H1 (cell line): Measurements from ENCODE around the gene GALNT17. TPM values are rescaled to one million over a fixed set of nuclear protein-coding genes. Genes with fewer than 3 reads are reported as not detected.
A peak's percentile ranks its signal among the peaks of the same experiment; 100 is the strongest.

Experiments used
- CTCF ChIA-PET: fragments of 300-600 bp; sonication (Branson Sonifier 250); formaldehyde crosslinking; loops from one replicate; lab custom pipeline; 2021; ENCODE audit not compliant: partially characterized antibody; lab: Charles Lee
- POLR2A ChIA-PET: fragments of 300-600 bp; sonication (Branson Sonifier 250); formaldehyde crosslinking; loops from one replicate; lab custom pipeline; 2021; ENCODE audit warnings: inconsistent platforms; ENCODE audit not compliant: partially characterized antibody; lab: Charles Lee
- DNase-seq, 2 experiments: peaks; one replicate each; pipeline versions ENCODE4 v3.0.0 to v3.0.0-alpha.2; 2010 to 2022; ENCODE audit warnings: low spot score in 2 of 2, low read depth in 1 of 2, mixed read lengths in 1 of 2
- FAIRE-seq: peaks from 2 replicates; lab custom pipeline; 2011; peaks lifted over from hg19 to GRCh38; lab: Jason Lieb, UNC
- H2AFZ ChIP-seq: 2 replicates; pipeline ENCODE4 v1.8.1; 2012; ENCODE audit warnings: low read length, inconsistent platforms
- H2AK5ac ChIP-seq: 2 replicates; pipeline ENCODE4 v1.6.1; 2013; ENCODE audit warnings: low read depth, low read length
- H2BK120ac ChIP-seq: replicated peaks from 2 replicates; pipeline ENCODE3; 2013; ENCODE audit warnings: low read depth, low read length, inconsistent platforms
- H2BK12ac ChIP-seq: 2 replicates; pipeline ENCODE4 v1.6.1; 2013; ENCODE audit warnings: low read depth, low read length
- H2BK15ac ChIP-seq: 2 replicates; pipeline ENCODE4 v1.6.1; 2013; ENCODE audit warnings: low read length
- H2BK20ac ChIP-seq: 2 replicates; pipeline ENCODE4 v1.6.1; 2013; ENCODE audit warnings: low read length
- H2BK5ac ChIP-seq: 2 replicates; pipeline ENCODE4 v1.6.1; 2013; ENCODE audit warnings: low read depth, low read length
- H3K14ac ChIP-seq: 2 replicates; pipeline ENCODE4 v1.6.1; 2013; ENCODE audit warnings: inconsistent platforms; ENCODE audit not compliant: insufficient read length
- H3K18ac ChIP-seq: 2 replicates; pipeline ENCODE4 v1.6.1; 2013; ENCODE audit warnings: low read length; ENCODE audit errors: extremely low read depth
- H3K23ac ChIP-seq: 2 replicates; pipeline ENCODE4 v1.6.1; 2013; ENCODE audit warnings: inconsistent platforms; ENCODE audit not compliant: insufficient read length
- H3K23me2 ChIP-seq: 2 replicates; pipeline ENCODE4 v1.6.1; 2013; ENCODE audit warnings: low read depth, low read length
- H3K27ac ChIP-seq: 2 replicates; pipeline ENCODE4 v1.6.1; 2011; ENCODE audit warnings: low read depth, low read length, inconsistent platforms
- H3K27me3 ChIP-seq, 4 experiments: replicated peaks in 1 of 4; 1 replicate in 1 of 4; 2 replicates in 3 of 4; pipeline versions ENCODE4 v1.6.1 to v1.8.1; 2011 to 2013; ENCODE audit warnings: low read length in 3 of 4, mild to moderate bottlenecking in 3 of 4, inconsistent platforms in 2 of 4, mixed read lengths in 2 of 4, moderate library complexity in 1 of 4; ENCODE audit not compliant: control insufficient read depth in 3 of 4, insufficient read depth in 3 of 4; ENCODE audit errors: extremely low read depth in 1 of 4
- H3K36me3 ChIP-seq, 4 experiments: 2 replicates each; pipeline versions ENCODE4 v1.6.1 to v1.8.1; 2011 to 2013; ENCODE audit warnings: mild to moderate bottlenecking in 4 of 4, low read length in 3 of 4, moderate library complexity in 2 of 4, control low read depth in 1 of 4, inconsistent platforms in 1 of 4; ENCODE audit not compliant: insufficient read depth in 4 of 4, control insufficient read depth in 2 of 4
- H3K4ac ChIP-seq: replicated peaks from 2 replicates; pipeline ENCODE3; 2013; ENCODE audit warnings: low read length, low read depth, mixed read lengths, inconsistent platforms; ENCODE audit not compliant: insufficient read length
- H3K4me1 ChIP-seq, 4 experiments: replicated peaks in 1 of 4; 1 replicate in 1 of 4; 2 replicates in 3 of 4; pipeline versions ENCODE4 v1.6.1 to v1.8.1; 2011 to 2013; ENCODE audit warnings: low read length in 3 of 4, inconsistent platforms in 2 of 4, mixed read lengths in 1 of 4; ENCODE audit not compliant: insufficient read depth in 4 of 4, control insufficient read depth in 3 of 4
- H3K4me2 ChIP-seq, 2 experiments: 2 replicates each; pipeline versions ENCODE4 v1.6.1 to v1.8.1; 2011 to 2013; ENCODE audit warnings: low read depth in 2 of 2, low read length in 2 of 2, control low read depth in 1 of 2, inconsistent platforms in 1 of 2, mild to moderate bottlenecking in 1 of 2; ENCODE audit not compliant: insufficient read depth in 1 of 2
- H3K4me3 ChIP-seq, 4 experiments: fragments of 200-600, 300-600 bp in 1 of 4; sonication (generic), shearing (Covaris generic), sonication (Bioruptor Twin) in 1 of 4; 2 replicates each; pipeline versions ENCODE4 v1.5.1 to v1.8.1; 2011 to 2016; ENCODE audit warnings: low read length in 4 of 4, low read depth in 3 of 4, control low read depth in 2 of 4, inconsistent platforms in 2 of 4, mild to moderate bottlenecking in 2 of 4, mixed read lengths in 1 of 4, moderate library complexity in 1 of 4; ENCODE audit not compliant: insufficient read depth in 2 of 4; ENCODE audit errors: extremely low read depth in 1 of 4
- H3K56ac ChIP-seq: replicated peaks from 2 replicates; pipeline ENCODE3; 2013; ENCODE audit warnings: low read depth, mild to moderate bottlenecking, mixed read lengths, low read length, inconsistent platforms; ENCODE audit not compliant: insufficient read length
- H3K79me1 ChIP-seq: 2 replicates; pipeline ENCODE4 v1.6.1; 2013; ENCODE audit warnings: low read depth, low read length, control low read depth
- H3K79me2 ChIP-seq, 2 experiments: 2 replicates each; pipeline versions ENCODE4 v1.6.1 to v1.8.1; 2012 to 2013; ENCODE audit warnings: low read length in 2 of 2, mild to moderate bottlenecking in 2 of 2, inconsistent platforms in 1 of 2; ENCODE audit not compliant: insufficient read depth in 2 of 2, control insufficient read depth in 1 of 2
- H3K9ac ChIP-seq, 4 experiments: replicated peaks in 1 of 4; 1 replicate in 1 of 4; 2 replicates in 3 of 4; pipeline versions ENCODE4 v1.6.1 to v1.8.1; 2011 to 2013; ENCODE audit warnings: low read depth in 3 of 4, low read length in 3 of 4, control low read depth in 2 of 4, mild to moderate bottlenecking in 2 of 4, moderate library complexity in 2 of 4, inconsistent platforms in 1 of 4; ENCODE audit errors: extremely low read depth in 1 of 4
- H3K9me3 ChIP-seq, 2 experiments: 2 replicates each; pipeline versions ENCODE4 v1.6.1 to v1.8.1; 2012 to 2013; ENCODE audit warnings: mild to moderate bottlenecking in 2 of 2, moderate library complexity in 2 of 2, control low read depth in 1 of 2, inconsistent platforms in 1 of 2, low read depth in 1 of 2, low read length in 1 of 2, mixed read lengths in 1 of 2; ENCODE audit not compliant: insufficient read depth in 2 of 2
- H4K20me1 ChIP-seq, 2 experiments: replicated peaks in 1 of 2; 2 replicates each; pipeline versions ENCODE3 to v1.8.1; 2011 to 2013; ENCODE audit warnings: inconsistent platforms in 2 of 2, low read length in 2 of 2, mild to moderate bottlenecking in 1 of 2; ENCODE audit not compliant: insufficient read depth in 2 of 2, control insufficient read depth in 1 of 2
- H4K5ac ChIP-seq: 2 replicates; pipeline ENCODE4 v1.6.1; 2013; ENCODE audit warnings: low read length, low read depth, mixed read lengths, inconsistent platforms; ENCODE audit not compliant: insufficient read length
- H4K8ac ChIP-seq: 2 replicates; pipeline ENCODE4 v1.8.0; 2013; ENCODE audit warnings: mild to moderate bottlenecking, moderate library complexity, low read length, inconsistent platforms; ENCODE audit not compliant: insufficient read depth; ENCODE audit errors: extremely low read depth
- H4K91ac ChIP-seq: replicated peaks from 2 replicates; pipeline ENCODE3; 2013; ENCODE audit warnings: low read length, mixed read lengths, inconsistent platforms; ENCODE audit not compliant: insufficient read length
- CHD2 ChIP-seq: IDR thresholded peaks from 2 replicates; pipeline ENCODE4 v1.6.1; 2012; ENCODE audit warnings: low read length, improper control_type of control experiment
- CTCF ChIP-seq, 3 experiments: IDR thresholded peaks; 1 replicate in 2 of 3; 2 replicates in 1 of 3; pipeline versions ENCODE4 v1.5.1 to v1.6.1; 2011; ENCODE audit warnings: low read length in 3 of 3, mild to moderate bottlenecking in 3 of 3, inconsistent platforms in 2 of 3, low read depth in 1 of 3, moderate library complexity in 1 of 3; ENCODE audit not compliant: insufficient read depth in 1 of 3; ENCODE audit errors: control extremely low read depth in 1 of 3
- RAD21 ChIP-seq, 2 experiments: IDR thresholded peaks in 1 of 2; conservative IDR thresholded peaks in 1 of 2; 2 replicates each; pipeline ENCODE4 v1.6.1; 2011; ENCODE audit warnings: low read depth in 2 of 2, low read length in 2 of 2, improper control_type of control experiment in 1 of 2, inconsistent platforms in 1 of 2, mild to moderate bottlenecking in 1 of 2, moderate library complexity in 1 of 2
- WGBS, 2 experiments: shearing (Covaris generic) in 1 of 2; methylation state at CpG; one replicate each; pipeline versions ENCODE4 v1.1.6 to v1.1.7; 2013 to 2015; ENCODE audit warnings: low lambda C conversion rate in 2 of 2, mixed read lengths in 2 of 2, inconsistent platforms in 1 of 2, low coverage in 1 of 2, missing lambda C conversion rate in 1 of 2; ENCODE audit not compliant: insufficient replicate concordance in 2 of 2, insufficient coverage in 1 of 2, insufficient read length in 1 of 2; ENCODE audit errors: extremely low coverage in 1 of 2, missing lambda C conversion rate in 1 of 2; 5-methylcytosine and 5-hydroxymethylcytosine counted together
- polyA plus RNA-seq, 7 experiments: library from polyadenylated mRNA; depleted of rRNA in 3 of 7; stranded (reverse) in 5 of 7; unstranded in 2 of 7; fragments of >200 nt in 5 of 7; fragments of 200-250 nt in 2 of 7; gene quantifications; 1 replicate in 5 of 7; 2 replicates in 1 of 7; 4 replicates in 1 of 7; pipeline versions ENCODE4 v1.2.1 to v1.2.3, GENCODE V29; 2011 to 2013; ENCODE audit warnings: missing spikeins in 2 of 7, mixed read lengths in 2 of 7
- total RNA-seq: library from RNA; stranded (reverse); fragmentation: NEBNext Ultra II Directional; extraction: Animal tissue kit (Norgen Biotek cat#: 25700); gene quantifications from 2 replicates; pipeline ENCODE4 v1.2.1, GENCODE V29; 2021

Gene GALNT17
- total and polyA plus RNA-seq, 2 of the 8 experiments (the other 6 are each of a cell fraction or from before 2014, with no cell fraction given), result 37.7 to 47.0 TPM

DNA sequence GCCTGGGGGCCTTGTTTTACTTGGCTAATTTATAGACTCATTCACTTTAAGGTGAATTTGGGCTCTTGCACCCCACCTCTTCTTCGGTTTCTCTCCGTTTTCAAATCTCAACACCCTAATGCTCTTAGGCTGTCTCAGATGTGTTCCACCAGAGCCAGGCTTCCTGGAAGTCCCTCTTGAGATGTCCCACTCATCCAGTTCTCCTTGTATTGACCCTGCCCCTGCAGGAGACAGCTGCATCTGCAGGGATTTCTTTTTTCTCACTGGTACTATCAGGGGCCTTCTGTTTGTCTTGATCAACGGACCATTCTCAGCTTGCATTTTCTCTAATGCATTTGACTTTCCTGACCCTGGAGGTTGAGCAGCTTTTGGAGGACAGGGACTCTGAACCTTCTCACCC is 279.5 kb downstream of the GALNT17 start:
- Histone ChIP-seq H2BK15ac (no peak overlapping the region), H3K9me3 (no peaks in the 10 kb centered on the region), H4K91ac (no peak overlapping the region), H3K27ac (no peak overlapping the region), H4K5ac (no peak overlapping the region), H2BK20ac (no peak overlapping the region), H3K23ac (no peak overlapping the region), H3K4ac (no peak overlapping the region), H2BK5ac (no peak overlapping the region), H4K20me1 (no peaks in the 10 kb centered on the region), H3K56ac (no peak overlapping the region), H2AFZ (no peak overlapping the region), H2AK5ac (no peak overlapping the region), H2BK12ac (no peak overlapping the region), H3K4me1 (no peaks in the 10 kb centered on the region), H3K23me2 (no peaks in the 10 kb centered on the region), H3K4me3 (no peak overlapping the region), H3K9ac (no peak overlapping the region), H4K8ac (no peak overlapping the region; the same call in 1 of the 2 replicates), H2BK120ac (no peak overlapping the region), H3K79me2 (no peaks in the 10 kb centered on the region), H3K79me1 (no peaks in the 10 kb centered on the region; the same call in 1 of the 2 replicates), H3K36me3 (peaks cover 0 to 7% (median 7%) of the 10 kb centered on the region in 4 experiments; a peak in 5 of 8 replicates), H3K14ac (no peak overlapping the region), H3K18ac (no peak overlapping the region), H3K27me3 (no peaks in the 10 kb centered on the region), H3K4me2 (no peak overlapping the region)
- DNase-seq (no peak), FAIRE-seq (no peak)
- ChIA-PET POLR2A (no interaction called here), CTCF (interaction anchor here (0.6 to 2.5 kb wide), 5 partner anchors 9 to 322 kb away, joined by 3 to 13 read pairs (median 3); no protein-coding TSS in a partner anchor)
- TF ChIP-seq CTCF (IDR thresholded peaks at IDR 0.05; ENCODE audit: control extremely low read depth in 1 of 3, insufficient read depth in 1 of 3, low read depth in 1 of 3, low read length in 3 of 3), result peak in 1 of 3 experiments; percentile 19; a peak in 1 of 4 replicates
- peak in 1 of 2 experiments; percentile 14; a peak in 1 of 4 replicates for TF ChIP-seq RAD21 (IDR thresholded peaks at IDR 0.05 in 1 of 2, conservative IDR thresholded peaks at IDR 0.05 in 1 of 2; ENCODE audit: low read depth in 2 of 2, low read length in 2 of 2)
- TF ChIP-seq CHD2, result no peak
- 94% methylated on average over 3 of the region's 3 CpGs; no CpG with 5 or more reads in 1 of the 2 experiments for WGBS, 2 experiments
